CD14-positive monocyte (primary cell): ENCODE results near the gene KRT72. TPM values are rescaled to one million over a fixed set of nuclear protein-coding genes. Genes with fewer than 3 reads are reported as not detected.

Source experiments
- DNase-seq, 3 donors: peaks; one replicate each; pipeline ENCODE4 v3.0.0-alpha.2; 2011 to 2022
- H2AFZ ChIP-seq: 2 replicates; pipeline ENCODE4 v1.6.0; 2012; ENCODE audit warnings: mild to moderate bottlenecking, low read depth, low read length, inconsistent platforms; ENCODE audit not compliant: insufficient read depth, poor library complexity, severe bottlenecking
- H3K27ac ChIP-seq, 2 donors: 1 replicate in 1 of 2; 2 replicates in 1 of 2; pipeline ENCODE4 v1.5.1; 2012 to 2013; ENCODE audit warnings: low read length in 2 of 2, control low read depth in 1 of 2, inconsistent platforms in 1 of 2, low read depth in 1 of 2, mild to moderate bottlenecking in 1 of 2
- H3K27me3 ChIP-seq, 2 donors: one replicate each; pipeline versions ENCODE4 v1.6.0 to v1.6.1; 2011 to 2013; ENCODE audit warnings: low read length in 2 of 2; ENCODE audit not compliant: control insufficient read depth in 2 of 2, insufficient read depth in 2 of 2
- H3K36me3 ChIP-seq, 2 donors: replicated peaks in 1 of 2; 1 replicate in 1 of 2; 2 replicates in 1 of 2; pipeline versions ENCODE4 v1.5.1 to v1.6.1; 2012 to 2013; ENCODE audit warnings: low read length in 2 of 2, control low read depth in 1 of 2, inconsistent platforms in 1 of 2, mild to moderate bottlenecking in 1 of 2; ENCODE audit not compliant: insufficient read depth in 2 of 2, control insufficient read depth in 1 of 2
- H3K4me1 ChIP-seq, 2 donors: 1 replicate in 1 of 2; 2 replicates in 1 of 2; pipeline versions ENCODE4 v1.5.1 to v1.6.1; 2012 to 2013; ENCODE audit warnings: low read length in 2 of 2, control low read depth in 1 of 2, inconsistent platforms in 1 of 2, mild to moderate bottlenecking in 1 of 2, moderate library complexity in 1 of 2; ENCODE audit not compliant: insufficient read depth in 2 of 2, control insufficient read depth in 1 of 2
- H3K4me2 ChIP-seq: replicated peaks from 2 replicates; pipeline ENCODE3; 2012; ENCODE audit warnings: low read length, moderate library complexity, mild to moderate bottlenecking; ENCODE audit not compliant: poor library complexity, severe bottlenecking; ENCODE audit errors: extremely low read depth
- H3K4me3 ChIP-seq, 3 experiments: fragments of 200-600 bp in 1 of 3; sonication (generic) in 1 of 3; replicated peaks in 1 of 3; 1 replicate in 2 of 3; 2 replicates in 1 of 3; pipeline ENCODE4 v1.5.1; 2011 to 2013; ENCODE audit warnings: low read length in 3 of 3, mild to moderate bottlenecking in 3 of 3, control low read depth in 2 of 3, low read depth in 2 of 3, inconsistent platforms in 1 of 3, moderate library complexity in 1 of 3
- H3K79me2 ChIP-seq: 2 replicates; pipeline ENCODE4 v1.6.0; 2012; ENCODE audit warnings: mild to moderate bottlenecking, control low read depth, inconsistent platforms, low read length, moderate library complexity; ENCODE audit not compliant: insufficient read depth
- H3K9ac ChIP-seq: 2 replicates; pipeline ENCODE4 v1.6.0; 2017; ENCODE audit warnings: low read length, mild to moderate bottlenecking; ENCODE audit not compliant: insufficient read depth, poor library complexity, severe bottlenecking
- H3K9me3 ChIP-seq, 2 donors: replicated peaks in 1 of 2; 1 replicate in 1 of 2; 2 replicates in 1 of 2; pipeline versions ENCODE4 v1.5.1 to v1.6.1; 2012 to 2013; ENCODE audit warnings: low read length in 2 of 2, control low read depth in 1 of 2; ENCODE audit not compliant: control insufficient read depth in 1 of 2, insufficient read depth in 1 of 2
- H4K20me1 ChIP-seq: 2 replicates; pipeline ENCODE4 v1.6.0; 2012; ENCODE audit warnings: mild to moderate bottlenecking, low read length, control low read depth, moderate library complexity; ENCODE audit not compliant: insufficient read depth
- H3K27ac Mint-ChIP-seq, 7 donors: one replicate each; pipeline ENCODE4 v1.8.0; 2020; ENCODE audit warnings: mild to moderate bottlenecking in 7 of 7, mixed read lengths in 7 of 7, moderate library complexity in 6 of 7, inconsistent platforms in 2 of 7
- H3K27me3 Mint-ChIP-seq, 3 donors: one replicate each; pipeline ENCODE4 v1.8.0; 2021 to 2022; ENCODE audit warnings: low read depth in 3 of 3, mild to moderate bottlenecking in 3 of 3, mixed read lengths in 3 of 3, moderate library complexity in 3 of 3, inconsistent platforms in 1 of 3
- H3K36me3 Mint-ChIP-seq, 2 donors: one replicate each; pipeline ENCODE4 v1.8.0; 2020; ENCODE audit warnings: mixed read lengths in 2 of 2, inconsistent platforms in 1 of 2, mild to moderate bottlenecking in 1 of 2
- H3K4me1 Mint-ChIP-seq: one replicate; pipeline ENCODE4 v1.8.0; 2020; ENCODE audit warnings: mild to moderate bottlenecking, mixed read lengths
- H3K4me3 Mint-ChIP-seq, 2 donors: one replicate each; pipeline ENCODE4 v1.8.0; 2020; ENCODE audit warnings: mild to moderate bottlenecking in 2 of 2, mixed read lengths in 2 of 2, moderate library complexity in 1 of 2
- H3K9me3 Mint-ChIP-seq, 7 donors: one replicate each; pipeline ENCODE4 v1.8.0; 2020 to 2022; ENCODE audit warnings: mixed read lengths in 7 of 7, mild to moderate bottlenecking in 6 of 7, moderate library complexity in 6 of 7, inconsistent platforms in 2 of 7
- WGBS: methylation state at CpG from one replicate; pipeline ENCODE4 v1.1.5; 2013; ENCODE audit warnings: missing lambda C conversion rate; ENCODE audit not compliant: insufficient coverage; 5-methylcytosine and 5-hydroxymethylcytosine counted together
- intact Hi-C, 2 donors: fragments of 100-400 bp; cut with micrococcal nuclease; formaldehyde crosslinking; loops; one replicate each; pipeline versions ENCODE4 v1.15.0 to v1.15.1; 2023
- polyA plus RNA-seq, 3 donors: library from polyadenylated mRNA; depleted of rRNA in 1 of 3; unstranded in 2 of 3; stranded (reverse) in 1 of 3; fragments of 300-500 nt in 2 of 3; fragments of >200 nt in 1 of 3; fragmentation: Illumina TruSeq in 2 of 3; gene quantifications; 1 replicate in 2 of 3; 2 replicates in 1 of 3; pipeline ENCODE4 v1.2.3, GENCODE V29; 2012 to 2021
- TF ChIP-seq, protein P1 (sequence below): fragments of 200-600 bp; IDR thresholded peaks from one replicate; pipeline ENCODE4 v1.8.0; 2022; ENCODE audit warnings: antibody characterized with exemption, mild to moderate bottlenecking

KRT72 gene
- polyA plus RNA-seq, 3 donors = not detected

DNA sequence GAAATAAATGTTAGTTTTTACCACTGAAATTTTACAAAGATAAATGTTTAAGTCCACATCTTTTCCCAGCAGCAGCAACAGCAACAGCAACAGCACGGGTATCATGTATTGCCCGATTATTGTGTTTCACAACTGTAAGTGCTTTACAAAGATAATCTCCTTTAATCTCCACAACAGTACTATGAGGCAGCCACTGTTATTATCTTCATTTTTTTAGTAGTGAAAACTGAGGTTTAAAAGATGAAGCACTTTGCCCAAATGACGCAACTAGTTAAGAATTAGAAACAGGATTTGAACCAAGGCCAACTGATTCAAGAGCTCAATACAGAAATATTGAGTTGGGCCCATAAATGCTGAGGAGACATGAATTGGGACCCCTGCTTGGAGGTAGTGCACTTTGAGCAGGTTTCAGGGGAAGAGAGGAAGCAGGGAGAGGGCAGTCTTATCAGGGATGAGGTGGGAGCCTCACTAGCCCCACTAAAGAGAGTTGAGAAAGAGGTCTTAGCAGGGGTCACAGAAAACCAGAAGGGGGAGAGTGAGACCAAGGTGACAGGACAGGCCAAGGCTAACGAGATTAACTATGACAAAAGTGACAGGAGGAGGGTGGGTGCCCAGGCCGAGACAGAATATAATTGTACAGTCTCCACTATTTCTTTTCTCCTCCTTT lies 35.5 kb upstream of the KRT72 start:
- Histone ChIP-seq H3K27me3 (no peaks in the 10 kb centered on the region), H4K20me1 (no peaks in the 10 kb centered on the region), H3K4me2 (no peak overlapping the region), H3K9ac (no peak overlapping the region), H3K36me3 (no peaks in the 10 kb centered on the region), H3K4me1 (peaks cover 0 to 8% of the 10 kb centered on the region in 2 donors), H3K9me3 (no peaks in the 10 kb centered on the region), H3K27ac (no peak overlapping the region), H3K4me3 (no peak overlapping the region), H2AFZ (no peak overlapping the region), H3K79me2 (no peaks in the 10 kb centered on the region)
- DNase-seq = no peak
- Mint-ChIP-seq H3K27ac (peak overlapping the region in 1 of 7 donors; percentile 37), H3K4me1 (peaks cover 5% of the 10 kb centered on the region), H3K27me3 (peaks cover 0 to 6% (median 2%) of the 10 kb centered on the region in 3 donors), H3K36me3 (no peaks in the 10 kb centered on the region), H3K9me3 (no peaks in the 10 kb centered on the region), H3K4me3 (no peak overlapping the region)
- TF ChIP-seq, protein P1, sequence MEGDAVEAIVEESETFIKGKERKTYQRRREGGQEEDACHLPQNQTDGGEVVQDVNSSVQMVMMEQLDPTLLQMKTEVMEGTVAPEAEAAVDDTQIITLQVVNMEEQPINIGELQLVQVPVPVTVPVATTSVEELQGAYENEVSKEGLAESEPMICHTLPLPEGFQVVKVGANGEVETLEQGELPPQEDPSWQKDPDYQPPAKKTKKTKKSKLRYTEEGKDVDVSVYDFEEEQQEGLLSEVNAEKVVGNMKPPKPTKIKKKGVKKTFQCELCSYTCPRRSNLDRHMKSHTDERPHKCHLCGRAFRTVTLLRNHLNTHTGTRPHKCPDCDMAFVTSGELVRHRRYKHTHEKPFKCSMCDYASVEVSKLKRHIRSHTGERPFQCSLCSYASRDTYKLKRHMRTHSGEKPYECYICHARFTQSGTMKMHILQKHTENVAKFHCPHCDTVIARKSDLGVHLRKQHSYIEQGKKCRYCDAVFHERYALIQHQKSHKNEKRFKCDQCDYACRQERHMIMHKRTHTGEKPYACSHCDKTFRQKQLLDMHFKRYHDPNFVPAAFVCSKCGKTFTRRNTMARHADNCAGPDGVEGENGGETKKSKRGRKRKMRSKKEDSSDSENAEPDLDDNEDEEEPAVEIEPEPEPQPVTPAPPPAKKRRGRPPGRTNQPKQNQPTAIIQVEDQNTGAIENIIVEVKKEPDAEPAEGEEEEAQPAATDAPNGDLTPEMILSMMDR = no peak
- intact Hi-C loops = no loop called here
- 75% methylated on average over 1 of the region's 5 CpGs for WGBS

DNA sequence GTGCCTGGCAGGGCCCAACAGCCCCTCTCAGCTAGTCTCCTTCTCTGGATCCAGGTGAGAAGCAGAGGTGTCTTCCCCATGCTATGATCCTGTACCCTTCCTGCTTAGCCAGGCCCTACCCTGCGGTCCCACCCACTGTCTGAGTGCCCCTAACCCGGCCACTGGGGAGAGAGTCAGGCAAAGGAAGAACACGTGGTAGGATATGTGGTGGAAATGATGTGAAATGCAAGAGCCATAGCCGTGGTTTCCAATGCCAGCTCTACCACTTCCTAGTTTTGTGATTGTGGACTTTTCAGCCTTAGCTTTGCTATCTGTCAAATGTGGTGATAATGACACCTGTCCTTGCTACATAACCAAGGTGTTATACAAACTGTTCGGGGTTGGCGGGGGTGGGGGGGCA lies 34.9 kb upstream of the KRT72 start:
- Histone ChIP-seq H3K9ac (no peak overlapping the region), H3K4me1 (peaks cover 0 to 8% of the 10 kb centered on the region in 2 donors), H4K20me1 (no peaks in the 10 kb centered on the region), H3K9me3 (no peaks in the 10 kb centered on the region), H3K36me3 (no peaks in the 10 kb centered on the region), H2AFZ (no peak overlapping the region), H3K27ac (no peak overlapping the region), H3K79me2 (no peaks in the 10 kb centered on the region), H3K27me3 (no peaks in the 10 kb centered on the region), H3K4me2 (no peak overlapping the region), H3K4me3 (no peak overlapping the region)
- H3K4me3 Mint-ChIP-seq = no peak overlapping the region
- no peaks in the 10 kb centered on the region for H3K36me3 Mint-ChIP-seq
- H3K9me3 Mint-ChIP-seq = no peaks in the 10 kb centered on the region
- no peak overlapping the region for H3K27ac Mint-ChIP-seq
- DNase-seq = no peak
- peaks cover 5% of the 10 kb centered on the region for H3K4me1 Mint-ChIP-seq
- peaks cover 0 to 5% (median 2%) of the 10 kb centered on the region in 3 donors for H3K27me3 Mint-ChIP-seq
- 0% methylated on average over 1 of the region's 6 CpGs for WGBS
- intact Hi-C loops = no loop called here
- TF ChIP-seq, protein P1 = no peak
